Right atrium auricular region (tissue), 2 donors: ENCODE results near the gene KLHL17. TPM values are rescaled to one million over a fixed set of nuclear protein-coding genes. Genes with fewer than 3 reads are reported as not detected.

Experiments
- DNase-seq: peaks from one replicate; pipeline ENCODE4 v3.0.0-alpha.2; 2019; ENCODE audit warnings: low spot score
- H3K27ac ChIP-seq, 2 donors: fragments of 200-600 bp; sonication (generic); 1 replicate in 1 of 2; 2 replicates in 1 of 2; pipeline ENCODE4 v1.5.1; 2016 to 2019
- H3K27me3 ChIP-seq, 2 donors: fragments of 200-600 bp; sonication (generic); one replicate each; pipeline versions ENCODE4 v1.5.1 to v1.6.0; 2017 to 2019
- H3K36me3 ChIP-seq: fragments of 200-600 bp; sonication (generic); one replicate; pipeline ENCODE4 v1.5.1; 2016
- H3K4me1 ChIP-seq, 2 donors: fragments of 200-600 bp; sonication (generic); one replicate each; pipeline versions ENCODE4 v1.5.1 to v1.6.0; 2017 to 2019
- H3K4me3 ChIP-seq, 2 donors: fragments of 200-600 bp; sonication (generic); 1 replicate in 1 of 2; 2 replicates in 1 of 2; pipeline ENCODE4 v1.5.1; 2017 to 2019; ENCODE audit warnings: mild to moderate bottlenecking in 1 of 2, moderate library complexity in 1 of 2
- H3K9me3 ChIP-seq, 2 donors: fragments of 200-600 bp; sonication (generic); one replicate each; pipeline ENCODE4 v1.5.1; 2019
- total RNA-seq, 2 donors: library from RNA; depleted of rRNA; stranded (reverse); fragments of >200 nt; gene quantifications; one replicate each; pipeline ENCODE4 v1.1.0, GENCODE V29; 2016
- TF ChIP-seq, protein P1 (sequence below), 2 donors: fragments of 200-600 bp; sonication (generic); IDR thresholded peaks; one replicate each; pipeline ENCODE4 v1.5.1; 2019; ENCODE audit warnings: antibody characterized with exemption in 2 of 2

Gene KLHL17
- total RNA-seq, 2 donors from 2014 or later: 2.4 to 2.9 TPM

- peaks cover 0 to 48% of the 10 kb centered on the region in 2 donors for H3K4me1 ChIP-seq
- H3K27me3 ChIP-seq: peaks cover 0 to 14% of the 10 kb centered on the region in 2 donors
- peak overlapping the region; percentile 59 to 65 for H3K27ac ChIP-seq
- H3K36me3 ChIP-seq: peaks cover 9% of the 10 kb centered on the region
- TF ChIP-seq, protein P1, sequence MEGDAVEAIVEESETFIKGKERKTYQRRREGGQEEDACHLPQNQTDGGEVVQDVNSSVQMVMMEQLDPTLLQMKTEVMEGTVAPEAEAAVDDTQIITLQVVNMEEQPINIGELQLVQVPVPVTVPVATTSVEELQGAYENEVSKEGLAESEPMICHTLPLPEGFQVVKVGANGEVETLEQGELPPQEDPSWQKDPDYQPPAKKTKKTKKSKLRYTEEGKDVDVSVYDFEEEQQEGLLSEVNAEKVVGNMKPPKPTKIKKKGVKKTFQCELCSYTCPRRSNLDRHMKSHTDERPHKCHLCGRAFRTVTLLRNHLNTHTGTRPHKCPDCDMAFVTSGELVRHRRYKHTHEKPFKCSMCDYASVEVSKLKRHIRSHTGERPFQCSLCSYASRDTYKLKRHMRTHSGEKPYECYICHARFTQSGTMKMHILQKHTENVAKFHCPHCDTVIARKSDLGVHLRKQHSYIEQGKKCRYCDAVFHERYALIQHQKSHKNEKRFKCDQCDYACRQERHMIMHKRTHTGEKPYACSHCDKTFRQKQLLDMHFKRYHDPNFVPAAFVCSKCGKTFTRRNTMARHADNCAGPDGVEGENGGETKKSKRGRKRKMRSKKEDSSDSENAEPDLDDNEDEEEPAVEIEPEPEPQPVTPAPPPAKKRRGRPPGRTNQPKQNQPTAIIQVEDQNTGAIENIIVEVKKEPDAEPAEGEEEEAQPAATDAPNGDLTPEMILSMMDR (IDR thresholded peaks at IDR 0.05): no peak
- peak overlapping the region; percentile 18 to 49 for H3K4me3 ChIP-seq
- H3K9me3 ChIP-seq: no peaks in the 10 kb centered on the region
- DNase-seq: peak; percentile 88
These were observed 18.6 kb upstream of the KLHL17 start for GRCh38 chr1:941588-942383.

DNA sequence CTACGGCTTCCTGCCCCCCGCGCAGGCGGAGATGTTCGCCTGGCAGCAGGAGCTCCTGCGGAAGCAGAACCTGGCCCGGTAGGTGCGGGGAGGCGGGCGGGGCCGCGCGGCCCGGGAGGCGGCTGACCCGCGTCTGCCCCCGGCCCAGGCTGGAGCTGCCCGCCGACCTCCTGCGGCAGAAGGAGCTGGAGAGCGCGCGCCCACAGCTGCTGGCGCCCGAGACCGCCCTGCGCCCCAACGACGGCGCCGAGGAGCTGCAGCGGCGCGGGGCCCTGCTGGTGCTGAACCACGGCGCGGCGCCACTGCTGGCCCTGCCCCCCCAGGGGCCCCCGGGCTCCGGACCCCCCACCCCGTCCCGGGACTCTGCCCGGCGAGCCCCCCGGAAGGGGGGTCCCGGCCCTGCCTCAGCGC is 18.0 kb upstream of the KLHL17 start:
- Histone ChIP-seq H3K4me1 (peaks cover 0 to 48% of the 10 kb centered on the region in 2 donors), H3K4me3 (peak overlapping the region; percentile 18 to 49), H3K36me3 (peaks cover 14% of the 10 kb centered on the region), H3K27ac (peak overlapping the region; percentile 24 to 59), H3K27me3 (peaks cover 0 to 14% of the 10 kb centered on the region in 2 donors), H3K9me3 (no peaks in the 10 kb centered on the region)
- TF ChIP-seq, protein P1 (IDR thresholded peaks at IDR 0.05): no peak
- DNase-seq: no peak

- TF ChIP-seq, protein P1 (IDR thresholded peaks at IDR 0.05): no peak
- peak; percentile 85 for DNase-seq
- Histone ChIP-seq H3K27me3 (peaks cover 0 to 14% of the 10 kb centered on the region in 2 donors), H3K27ac (peak overlapping the region; percentile 24 to 63), H3K9me3 (no peaks in the 10 kb centered on the region), H3K4me3 (peak overlapping the region in 1 of 2 donors; percentile 49), H3K4me1 (peaks cover 0 to 48% of the 10 kb centered on the region in 2 donors), H3K36me3 (peaks cover 20% of the 10 kb centered on the region)
These were observed 17.4 kb upstream of the KLHL17 start for GRCh38 chr1:942864-943533.

DNA sequence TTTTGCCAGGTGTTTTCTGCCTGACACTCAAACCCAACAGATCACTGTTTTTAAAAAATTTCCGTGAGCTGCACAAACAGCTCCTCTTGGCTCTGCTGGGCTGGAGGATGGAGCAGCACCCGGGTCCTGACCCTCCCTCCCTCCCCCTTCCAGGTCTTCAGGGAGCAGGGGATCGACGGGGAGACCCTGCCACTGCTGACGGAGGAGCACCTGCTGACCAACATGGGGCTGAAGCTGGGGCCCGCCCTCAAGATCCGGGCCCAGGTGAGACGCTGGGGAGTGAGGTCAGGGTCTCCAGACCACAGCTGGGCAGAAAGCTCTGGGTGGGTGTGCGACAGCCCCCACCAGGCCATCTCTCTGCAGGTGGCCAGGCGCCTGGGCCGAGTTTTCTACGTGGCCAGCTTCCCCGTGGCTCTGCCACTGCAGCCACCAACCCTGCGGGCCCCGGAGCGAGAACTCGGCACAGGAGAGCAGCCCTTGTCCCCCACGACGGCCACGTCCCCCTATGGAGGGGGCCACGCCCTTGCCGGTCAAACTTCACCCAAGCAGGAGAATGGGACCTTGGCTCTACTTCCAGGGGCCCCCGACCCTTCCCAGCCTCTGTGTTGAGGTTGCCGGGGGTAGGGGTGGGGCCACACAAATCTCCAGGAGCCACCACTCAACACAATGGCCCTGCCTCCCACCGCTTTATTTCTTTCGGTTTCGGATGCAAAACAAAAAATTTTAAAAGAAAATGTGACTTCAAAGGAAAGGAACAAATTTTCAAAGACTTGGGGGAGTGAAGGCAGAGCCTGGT is 16.6 kb upstream of the KLHL17 start:
- Histone ChIP-seq H3K27ac (peak overlapping the region; percentile 63 to 66), H3K4me3 (no peak overlapping the region), H3K27me3 (peaks cover 0 to 14% of the 10 kb centered on the region in 2 donors), H3K9me3 (no peaks in the 10 kb centered on the region), H3K36me3 (peaks cover 27% of the 10 kb centered on the region), H3K4me1 (peaks cover 0 to 48% of the 10 kb centered on the region in 2 donors)
- no peak for DNase-seq
- TF ChIP-seq, protein P1 (IDR thresholded peaks at IDR 0.05): no peak
